Transverse colon (tissue), 4 donors: ENCODE measurements around the gene ZNF335. TPM values are rescaled to one million over a fixed set of nuclear protein-coding genes. Genes with fewer than 3 reads are reported as not detected.
A peak's percentile ranks its signal among the peaks of the same experiment; 100 is the strongest.

Experiments
- DNase-seq: peaks from one replicate; pipeline ENCODE4 v3.0.0-alpha.2; 2019
- H3K27ac ChIP-seq, 4 donors: fragments of 200-600 bp; sonication (generic); 2 replicates each; pipeline ENCODE4 v1.5.1; 2016 to 2018; ENCODE audit warnings: inconsistent platforms in 4 of 4
- H3K27me3 ChIP-seq: fragments of 200-600 bp; sonication (generic); 2 replicates; pipeline ENCODE4 v1.5.1; 2017; ENCODE audit warnings: inconsistent platforms
- H3K36me3 ChIP-seq, 4 donors: fragments of 200-600 bp; sonication (generic); 2 replicates each; pipeline ENCODE4 v1.5.1; 2017 to 2019; ENCODE audit warnings: inconsistent platforms in 4 of 4
- H3K4me1 ChIP-seq, 4 donors: fragments of 200-600 bp; sonication (generic); 2 replicates each; pipeline ENCODE4 v1.5.1; 2017 to 2020; ENCODE audit warnings: inconsistent platforms in 4 of 4
- H3K4me3 ChIP-seq, 4 donors: fragments of 200-600 bp; sonication (generic); 1 replicate in 1 of 4; 2 replicates in 3 of 4; pipeline versions ENCODE4 v1.5.1 to v1.6.1; 2017 to 2019; ENCODE audit warnings: inconsistent platforms in 4 of 4
- H3K9me3 ChIP-seq, 2 donors: fragments of 200-600 bp; sonication (generic); 2 replicates each; pipeline ENCODE4 v1.5.1; 2017 to 2019; ENCODE audit warnings: inconsistent platforms in 2 of 2
- EP300 ChIP-seq: sonication (generic); formaldehyde crosslinking; IDR thresholded peaks from one replicate; pipeline ENCODE4 v1.6.1; 2017; ENCODE audit warnings: antibody characterized with exemption, low read depth
- POLR2A ChIP-seq: fragments of 450-650 bp; IDR thresholded peaks from one replicate; pipeline ENCODE4 v1.6.1; 2016; ENCODE audit warnings: antibody characterized with exemption, mild to moderate bottlenecking, moderate library complexity
- POLR2AphosphoS5 ChIP-seq, 3 donors: sonication (generic); formaldehyde crosslinking; IDR thresholded peaks; one replicate each; pipeline ENCODE4 v1.6.1; 2016; ENCODE audit warnings: antibody characterized with exemption in 3 of 3
- WGBS, 2 donors: methylation state at CpG; one replicate each; pipeline ENCODE4 v1.1.5; 2018; ENCODE audit warnings: low coverage in 1 of 2; 5-methylcytosine and 5-hydroxymethylcytosine counted together
- in situ Hi-C, 4 donors: fragments of 200-750 bp; cut with MboI; loops; one replicate each; pipeline versions ENCODE4 v1.15.0 to v1.15.1; 2017; ENCODE audit warnings: low sequenced_read_pairs in 3 of 4, low pct_ligation_motif_present in 1 of 4, low pct_unique_long_range_greater_than_20kb in 1 of 4
- intact Hi-C: fragments of 100-400 bp; cut with DNase I; formaldehyde crosslinking; loops from one replicate; pipeline ENCODE4 v1.15.1; 2023; ENCODE audit warnings: low total_unique reads
- total RNA-seq, 4 donors: library from RNA; depleted of rRNA; stranded (reverse); fragments of >200 nt; gene quantifications; one replicate each; pipeline ENCODE4 v1.1.0, GENCODE V29; 2016
- TF ChIP-seq, protein P1 (sequence below), 5 experiments: fragments of 200-600 bp in 3 of 5; fragments of 450-650 bp in 2 of 5; sonication (generic) in 3 of 5; IDR thresholded peaks; 1 replicate in 2 of 5; 2 replicates in 3 of 5; pipeline ENCODE4 v1.5.1; 2016 to 2017; ENCODE audit warnings: antibody characterized with exemption in 5 of 5, inconsistent platforms in 3 of 5, mild to moderate bottlenecking in 2 of 5, moderate library complexity in 1 of 5

ZNF335 gene
- total RNA-seq, 4 donors from 2014 or later = 27.0 to 80.0 (median 32.4) TPM

DNA sequence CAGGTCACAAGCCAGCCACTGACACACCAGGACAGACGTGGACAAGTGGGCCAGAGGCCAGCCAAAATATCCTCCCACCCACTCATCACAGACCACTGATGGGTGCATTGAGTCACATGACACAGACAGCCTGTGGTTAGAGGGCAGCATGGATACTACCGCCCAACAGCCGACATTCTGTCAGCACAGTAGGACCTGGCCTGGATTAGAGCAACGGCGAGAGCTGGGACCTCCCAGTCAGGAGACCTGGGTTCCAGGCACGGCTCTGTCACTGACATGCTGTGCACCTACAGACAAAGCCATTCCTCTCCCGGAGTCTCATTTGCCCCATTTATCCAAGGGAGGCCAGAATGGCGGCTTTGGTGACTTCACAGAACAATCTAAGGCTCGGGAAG is 8.0 kb downstream of the ZNF335 start:
- 91% methylated on average over 7 of the region's 9 CpGs; no CpG with 5 or more reads in 1 of the 2 donors for WGBS, 2 donors
- H3K4me1 ChIP-seq = no peaks in the 10 kb centered on the region
- no peak overlapping the region for H3K4me3 ChIP-seq
- H3K9me3 ChIP-seq = no peaks in the 10 kb centered on the region
- DNase-seq = no peak
- no peaks in the 10 kb centered on the region for H3K27me3 ChIP-seq
- H3K36me3 ChIP-seq = peaks cover 0 to 75% (median 21%) of the 10 kb centered on the region in 4 donors
- intact Hi-C loops (no loop called here), in situ Hi-C loops (loop anchor here in 2 of 4 donors (10.0 to 25.0 kb wide), 2 partner anchors 152 to 169 kb away; partner anchors contain the start of genes DNTTIP1 (in 1 of the 2), UBE2C (in 1 of the 2) and WFDC3 (in 1 of the 2))
- TF ChIP-seq POLR2AphosphoS5 (IDR thresholded peaks at IDR 0.05) = no peak
- no peak for TF ChIP-seq POLR2A
- TF ChIP-seq, protein P1, sequence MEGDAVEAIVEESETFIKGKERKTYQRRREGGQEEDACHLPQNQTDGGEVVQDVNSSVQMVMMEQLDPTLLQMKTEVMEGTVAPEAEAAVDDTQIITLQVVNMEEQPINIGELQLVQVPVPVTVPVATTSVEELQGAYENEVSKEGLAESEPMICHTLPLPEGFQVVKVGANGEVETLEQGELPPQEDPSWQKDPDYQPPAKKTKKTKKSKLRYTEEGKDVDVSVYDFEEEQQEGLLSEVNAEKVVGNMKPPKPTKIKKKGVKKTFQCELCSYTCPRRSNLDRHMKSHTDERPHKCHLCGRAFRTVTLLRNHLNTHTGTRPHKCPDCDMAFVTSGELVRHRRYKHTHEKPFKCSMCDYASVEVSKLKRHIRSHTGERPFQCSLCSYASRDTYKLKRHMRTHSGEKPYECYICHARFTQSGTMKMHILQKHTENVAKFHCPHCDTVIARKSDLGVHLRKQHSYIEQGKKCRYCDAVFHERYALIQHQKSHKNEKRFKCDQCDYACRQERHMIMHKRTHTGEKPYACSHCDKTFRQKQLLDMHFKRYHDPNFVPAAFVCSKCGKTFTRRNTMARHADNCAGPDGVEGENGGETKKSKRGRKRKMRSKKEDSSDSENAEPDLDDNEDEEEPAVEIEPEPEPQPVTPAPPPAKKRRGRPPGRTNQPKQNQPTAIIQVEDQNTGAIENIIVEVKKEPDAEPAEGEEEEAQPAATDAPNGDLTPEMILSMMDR (IDR thresholded peaks at IDR 0.05) = no peak
- TF ChIP-seq EP300 = no peak
- H3K27ac ChIP-seq = no peak overlapping the region

DNA sequence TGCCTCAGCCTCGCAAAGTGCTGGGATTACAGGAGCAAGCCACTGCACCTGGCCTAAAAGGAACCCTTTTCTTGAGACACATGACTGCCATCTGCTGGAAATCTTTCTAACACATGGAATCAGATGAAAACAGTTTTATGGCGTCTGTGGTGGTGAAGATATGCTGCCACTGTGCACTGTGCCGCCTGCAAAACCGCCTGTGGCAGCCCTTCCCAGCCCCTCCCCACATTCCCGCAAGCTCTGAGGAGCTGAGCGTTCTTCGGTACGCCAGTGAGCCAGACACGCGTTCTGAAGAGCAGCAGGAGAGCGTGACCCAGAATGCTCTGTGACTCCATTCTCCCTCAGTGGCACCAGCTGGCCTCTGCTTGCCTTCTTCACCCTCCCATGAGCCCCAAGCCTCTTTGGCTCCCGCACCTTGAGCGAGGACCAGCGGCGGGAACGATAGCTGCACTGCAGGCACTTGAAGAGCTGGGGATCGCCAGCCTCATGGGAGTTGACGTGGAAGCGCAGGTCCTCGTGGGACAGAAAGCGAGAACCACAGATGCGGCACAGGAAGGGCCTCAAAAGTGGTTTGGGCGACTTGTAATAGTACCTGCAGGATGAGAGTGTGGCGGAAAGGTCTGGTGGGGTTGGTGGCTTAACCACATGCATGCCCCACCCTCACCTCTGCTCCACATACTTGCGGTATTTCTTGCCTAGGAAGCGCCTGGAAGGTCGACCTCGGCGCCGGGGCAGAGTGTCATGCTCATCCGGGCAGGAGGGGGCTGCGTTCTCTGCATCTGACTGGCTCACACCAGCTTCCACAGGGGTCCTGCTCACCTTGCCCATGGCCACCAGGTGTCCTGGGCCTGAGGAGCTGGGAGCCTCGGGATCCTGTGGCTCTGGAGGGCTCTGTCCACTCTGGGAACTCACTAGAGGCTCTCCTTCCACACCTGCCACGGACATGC is 8.7 kb downstream of the ZNF335 start:
- 75% methylated on average over 32 of the region's 34 CpGs; no CpG with 5 or more reads in 1 of the 2 donors for WGBS, 2 donors
- TF ChIP-seq, protein P1 (IDR thresholded peaks at IDR 0.05) = peak in 4 of 5 experiments; percentile 24 to 60 (median 46)
- TF ChIP-seq POLR2AphosphoS5 (IDR thresholded peaks at IDR 0.05) = no peak
- Histone ChIP-seq H3K9me3 (no peaks in the 10 kb centered on the region), H3K27ac (no peak overlapping the region), H3K4me3 (no peak overlapping the region), H3K27me3 (no peaks in the 10 kb centered on the region), H3K4me1 (no peaks in the 10 kb centered on the region), H3K36me3 (peaks cover 0 to 82% (median 24%) of the 10 kb centered on the region in 4 donors)
- DNase-seq = no peak
- intact Hi-C loops = no loop called here
- in situ Hi-C loops = loop anchor here in 2 of 4 donors (10.0 to 25.0 kb wide), 2 partner anchors 151 to 169 kb away; partner anchors contain the start of genes DNTTIP1 (in 1 of the 2), UBE2C (in 1 of the 2) and WFDC3 (in 1 of the 2)

DNA sequence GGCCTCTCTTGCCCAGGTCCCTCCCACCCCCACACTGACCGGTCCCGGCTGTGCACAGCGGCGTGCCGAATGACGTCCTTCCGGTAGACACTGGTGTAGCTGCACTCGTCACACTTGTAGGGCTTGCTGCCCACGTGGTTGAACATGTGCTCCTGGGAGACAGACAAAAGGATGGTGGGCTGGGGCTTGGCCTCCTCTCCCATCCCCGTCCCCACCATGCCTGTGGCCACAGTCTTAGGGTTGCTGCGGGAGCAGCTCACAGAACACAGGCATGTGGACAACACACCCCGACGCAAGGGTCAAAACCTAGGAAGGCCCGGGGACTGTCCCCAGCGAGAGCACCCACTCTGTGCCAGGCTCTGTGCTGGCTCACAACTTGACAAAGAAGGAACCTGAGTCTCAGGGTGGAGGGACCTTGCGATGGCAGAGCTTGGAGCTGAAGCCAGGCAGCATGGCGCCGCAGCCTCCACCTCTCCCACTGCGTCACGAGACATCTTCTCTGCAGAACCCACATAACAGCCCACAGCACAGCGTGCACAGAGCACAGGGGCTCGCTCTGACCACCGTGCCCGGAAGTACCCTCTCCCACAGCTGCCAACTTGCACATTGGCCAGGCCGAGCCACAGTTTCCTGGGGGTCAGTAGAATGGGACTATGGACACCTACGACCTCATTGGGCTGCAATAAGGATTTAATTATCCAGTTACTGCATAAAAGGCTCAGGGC is 9.8 kb downstream of the ZNF335 start:
- H3K4me1 ChIP-seq = no peaks in the 10 kb centered on the region
- intact Hi-C loops (no loop called here), in situ Hi-C loops (loop anchor here in 2 of 4 donors (10.0 to 25.0 kb wide), 2 partner anchors 150 to 167 kb away; partner anchors contain the start of genes DNTTIP1 (in 1 of the 2), UBE2C (in 1 of the 2) and WFDC3 (in 1 of the 2))
- 93 to 100% methylated on average over 1 to 25 of the region's 26 CpGs for WGBS, 2 donors
- no peak for DNase-seq
- H3K4me3 ChIP-seq = no peak overlapping the region
- H3K27ac ChIP-seq = no peak overlapping the region
- no peaks in the 10 kb centered on the region for H3K9me3 ChIP-seq
- peaks cover 0 to 82% (median 25%) of the 10 kb centered on the region in 4 donors for H3K36me3 ChIP-seq
- TF ChIP-seq EP300 = no peak
- TF ChIP-seq, protein P1 (IDR thresholded peaks at IDR 0.05) = no peak
- TF ChIP-seq POLR2AphosphoS5 (IDR thresholded peaks at IDR 0.05) = no peak
- no peak for TF ChIP-seq POLR2A
- H3K27me3 ChIP-seq = no peaks in the 10 kb centered on the region
